GM18511 (cell line): ENCODE measurements around the gene SUN5.
"Not testable (repeated sequence)": the region's sequence is repeated elsewhere in the genome, so short reads cannot be mapped to it uniquely, and the experiment has no call there.

Source experiments
- ATAC-seq: cut with Tn5 transposase; IDR thresholded peaks from one replicate; pipeline ENCODE4 v1.9.1; 2021; ENCODE audit warnings: mild to moderate bottlenecking, moderate library complexity; ENCODE audit not compliant: unreplicated experiment

SUN5 gene

GRCh38 chr20:33004141-33004751 is at the start of gene SUN5:
TSS of gene SUN5 (minus strand) at chr20:33004433. CDS start at chr20:33004340, 93 bp downstream.
- no peak for ATAC-seq

DNA sequence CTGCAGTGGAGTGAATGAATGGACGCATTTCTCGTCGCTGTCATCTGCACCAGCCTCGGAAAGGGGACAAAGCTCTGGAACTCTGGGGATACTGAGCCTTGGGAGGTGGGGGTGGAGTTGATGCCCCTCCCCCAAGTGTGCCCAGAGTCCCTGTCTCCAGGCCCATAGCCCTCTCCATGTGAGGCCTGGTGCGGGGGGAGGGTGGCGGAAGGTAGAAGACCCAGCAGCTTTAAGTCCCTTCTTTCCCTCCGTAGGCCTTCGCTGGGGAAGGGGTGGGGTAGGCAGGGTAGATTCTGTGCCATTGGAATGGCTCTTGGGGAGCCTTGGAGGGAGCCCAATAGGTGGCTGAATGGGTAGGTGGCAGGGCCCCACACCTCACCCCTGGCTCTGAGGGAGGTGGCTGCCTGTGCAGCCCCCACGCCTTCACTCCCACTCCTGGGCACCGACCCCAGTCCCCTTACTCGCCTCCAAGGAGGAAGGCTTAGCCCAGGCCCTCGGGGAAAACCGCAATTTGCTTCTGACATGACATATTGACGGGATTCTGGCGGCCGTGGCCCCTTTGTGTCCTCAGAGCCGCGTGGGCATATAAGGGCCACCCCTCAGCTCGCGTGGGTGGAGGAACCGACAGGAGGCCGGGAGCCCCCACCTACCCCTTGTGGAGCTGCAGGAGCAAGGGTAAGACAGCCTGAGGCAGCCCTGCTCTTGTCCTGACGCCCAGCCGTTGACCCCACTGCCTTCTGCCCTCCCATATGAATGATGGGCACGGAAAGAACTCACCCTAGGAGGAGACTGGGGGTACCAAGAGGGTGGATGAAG is 49.3 kb upstream of the SUN5 start, which contains the start of gene BPIFB3:
Gene BPIFB3, plus strand, starts transcription at position 613 of the 816 bp plus-strand sequence. CDS start 1,533 bp downstream, outside the sequence.
- ATAC-seq = no peak

DNA sequence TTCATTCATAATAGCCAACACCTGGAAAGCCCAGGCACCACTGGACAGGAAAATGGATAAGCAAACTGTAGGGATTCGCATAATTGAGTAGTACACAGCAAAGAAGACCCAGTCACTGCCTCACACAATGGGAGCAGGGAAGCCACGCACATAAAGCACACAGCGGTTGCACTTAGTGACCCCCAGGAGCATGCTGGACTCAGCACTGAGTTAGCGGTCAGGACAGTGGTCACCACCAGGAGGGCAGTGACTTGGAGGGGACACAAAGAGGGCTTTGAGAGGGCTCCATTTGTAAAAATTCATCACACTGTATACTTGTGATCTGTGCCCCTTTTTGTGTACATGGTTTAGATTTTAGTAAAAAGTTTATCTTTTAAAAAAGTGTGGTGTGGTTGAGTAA is 47.1 kb upstream of the SUN5 start:
- no peak for ATAC-seq

GRCh38 chr20:33046412-33046811 is 42.2 kb upstream of the SUN5 start:
- no peak for ATAC-seq

DNA sequence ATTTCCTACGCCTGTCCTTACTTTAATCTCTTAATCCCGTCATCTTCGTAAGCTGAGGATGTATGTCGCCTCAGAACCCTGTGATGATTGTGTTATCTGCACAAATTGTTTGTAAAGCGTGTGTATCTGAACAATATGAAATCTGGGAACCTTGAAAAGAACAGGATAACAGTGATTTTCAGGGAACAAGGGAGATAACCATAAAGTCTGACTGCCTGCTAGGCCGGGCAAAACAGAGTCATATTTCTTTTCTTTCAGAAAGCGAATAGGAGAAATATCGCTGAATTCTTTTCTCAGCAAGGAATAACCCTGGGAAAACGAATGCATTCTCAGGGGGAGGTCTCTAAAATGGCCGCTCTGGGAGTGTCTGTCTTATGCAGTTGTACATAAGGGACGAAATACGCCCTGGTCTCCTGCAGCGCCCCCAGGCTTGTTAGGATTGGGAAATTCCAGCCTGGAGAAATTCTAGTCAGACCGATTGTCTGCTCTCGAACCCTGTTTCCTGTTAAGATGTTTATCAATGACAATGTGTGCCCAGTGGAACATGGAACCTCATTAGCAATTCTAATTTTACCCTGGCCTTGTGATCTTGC is 41.0 kb upstream of the SUN5 start:
- not testable (repeated sequence) for ATAC-seq

DNA sequence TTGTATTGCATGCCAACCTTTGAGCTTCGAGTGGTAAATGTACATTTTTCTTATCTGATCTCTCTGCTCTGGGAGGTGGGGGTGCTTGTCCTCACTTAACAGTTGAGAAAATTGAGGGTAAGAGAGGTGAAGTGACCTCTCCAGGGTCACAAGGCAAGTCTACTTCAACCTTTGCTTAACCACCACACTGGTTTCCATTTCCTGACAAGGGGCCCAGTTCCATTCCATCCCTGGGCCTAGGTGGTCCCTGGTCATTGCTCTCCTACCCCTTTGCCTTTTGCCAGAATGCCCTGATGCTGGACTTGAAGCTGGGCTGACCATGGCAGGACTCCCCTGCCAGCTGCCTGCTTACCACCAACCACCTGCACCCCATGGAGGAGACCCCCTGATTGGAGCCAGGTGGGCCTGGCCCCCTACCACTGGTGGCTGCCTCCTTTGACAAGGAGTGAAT is 39.5 kb upstream of the SUN5 start:
- ATAC-seq = no peak

DNA sequence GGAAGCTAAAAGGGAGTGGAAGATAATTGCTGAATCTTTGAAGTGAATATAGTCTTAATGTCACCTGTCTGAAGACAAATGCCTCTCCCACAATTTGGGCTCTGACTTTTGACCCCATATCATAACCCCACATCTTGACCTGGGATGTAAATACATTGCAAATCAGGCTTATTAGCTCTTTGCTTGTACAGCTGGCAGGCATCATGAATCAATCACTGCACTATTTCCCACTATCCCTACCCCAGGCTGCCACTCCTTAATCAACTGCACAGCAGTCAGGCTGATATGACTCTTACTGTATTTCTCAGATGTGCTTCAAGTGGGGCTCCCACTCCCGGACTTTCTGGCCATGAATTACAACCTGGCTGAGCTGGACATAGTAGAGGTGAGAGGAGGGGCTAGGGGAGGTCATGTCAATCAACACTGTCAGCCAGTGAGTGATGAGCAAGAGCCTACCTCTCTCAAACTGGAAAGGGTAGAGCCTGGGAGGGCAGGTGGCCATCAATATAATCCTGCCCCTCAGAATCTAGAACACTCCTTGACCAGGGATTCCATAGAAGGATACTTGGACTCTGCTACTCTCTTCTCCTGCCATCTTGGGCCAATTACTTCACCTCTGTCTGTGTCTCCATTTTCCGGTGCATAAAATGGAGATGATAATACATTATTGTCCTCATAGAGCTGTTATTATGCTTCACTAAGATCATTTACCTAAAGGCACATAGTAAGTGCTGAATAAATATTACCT is 38.9 kb upstream of the SUN5 start:
- ATAC-seq = no peak

DNA sequence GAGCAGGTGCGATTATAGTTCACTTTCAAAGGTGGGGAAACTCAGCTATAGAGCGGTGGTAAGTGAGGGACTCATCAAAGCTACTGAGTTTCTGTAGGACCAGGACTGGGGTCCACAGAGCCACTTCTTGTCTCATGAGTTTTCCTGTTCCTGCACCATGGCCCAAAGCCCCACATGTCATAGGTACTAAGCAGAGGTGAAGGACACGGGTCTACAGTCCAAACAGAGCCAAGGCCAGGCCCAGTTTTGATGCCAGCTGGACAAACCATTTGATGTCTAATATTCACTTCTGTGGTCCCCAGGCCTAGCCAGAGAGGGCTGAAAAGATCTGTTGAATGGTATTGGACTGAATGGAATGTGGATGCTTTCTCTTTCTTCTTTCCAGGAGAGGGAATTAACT is 38.2 kb upstream of the SUN5 start:
- ATAC-seq = no peak

DNA sequence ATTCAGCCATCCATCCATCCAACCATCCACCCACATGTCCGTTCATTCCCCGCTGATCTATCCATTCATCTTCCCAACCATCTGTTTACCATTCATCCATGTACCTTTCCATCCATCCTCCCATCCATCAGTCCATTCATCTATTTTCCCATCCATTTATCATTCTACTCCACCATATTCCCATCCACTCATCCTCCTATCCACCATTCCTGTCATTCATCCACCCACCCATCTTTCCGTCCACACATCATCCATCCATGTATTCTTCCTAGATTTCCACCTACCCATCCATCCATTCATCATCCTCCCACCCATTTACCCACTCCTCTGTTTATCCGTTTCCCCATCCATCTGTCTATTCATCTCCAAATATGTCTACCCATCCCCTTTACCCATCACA is 34.0 kb upstream of the SUN5 start:
- no peak for ATAC-seq

DNA sequence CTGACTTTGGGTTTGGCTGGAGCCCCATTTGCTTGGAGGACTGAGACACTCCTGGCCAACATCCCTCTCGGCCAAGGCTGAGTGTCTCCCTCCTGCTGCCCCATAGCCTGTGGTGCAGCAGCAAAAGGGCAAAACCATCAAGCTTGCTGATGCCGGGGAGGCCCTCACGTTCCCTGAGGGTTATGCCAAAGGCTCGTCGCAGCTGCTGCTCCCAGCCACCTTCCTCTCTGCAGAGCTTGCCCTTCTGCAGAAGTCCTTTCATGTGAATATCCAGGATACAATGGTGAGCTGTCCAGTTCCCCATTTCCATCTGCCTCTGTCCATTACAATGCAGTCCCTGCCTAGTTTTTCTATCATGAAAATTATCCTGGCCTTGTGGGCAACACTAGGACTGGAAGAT is 33.2 kb upstream of the SUN5 start:
- ATAC-seq = no peak

- no peak for ATAC-seq
Measured at GRCh38 chr20:33034901-33035492, 30.8 kb upstream of the SUN5 start.

DNA sequence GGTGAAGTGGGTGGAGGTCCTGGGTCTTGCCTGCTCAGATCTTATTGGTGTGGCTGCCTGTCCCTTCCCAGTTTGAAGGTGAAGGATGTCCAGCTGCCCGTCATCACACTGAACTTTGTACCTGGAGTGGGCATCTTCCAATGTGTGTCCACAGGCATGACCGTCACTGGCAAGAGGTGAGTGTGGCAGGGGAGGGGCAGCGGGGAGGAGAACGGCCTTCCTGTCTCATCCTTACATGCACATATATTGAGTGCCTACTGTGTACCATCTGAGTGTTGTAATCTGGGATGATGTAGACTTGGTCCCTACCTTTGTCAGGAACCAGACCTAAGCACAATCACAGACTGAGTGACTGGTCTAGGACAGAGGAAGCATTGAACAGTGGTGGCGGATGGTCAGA is 29.9 kb upstream of the SUN5 start:
- ATAC-seq = no peak

- ATAC-seq = no peak
Measured at GRCh38 chr20:33033381-33033780, 29.1 kb upstream of the SUN5 start.

- no peak for ATAC-seq
Measured at GRCh38 chr20:33032555-33032954, 28.3 kb upstream of the SUN5 start.

- ATAC-seq = no peak
Measured at GRCh38 chr20:33031531-33031930, 27.3 kb upstream of the SUN5 start, which contains the start of gene BPIFB6. TSS of gene BPIFB6 (plus strand) at chr20:33031648. CDS start at chr20:33031648, 0 bp downstream.

DNA sequence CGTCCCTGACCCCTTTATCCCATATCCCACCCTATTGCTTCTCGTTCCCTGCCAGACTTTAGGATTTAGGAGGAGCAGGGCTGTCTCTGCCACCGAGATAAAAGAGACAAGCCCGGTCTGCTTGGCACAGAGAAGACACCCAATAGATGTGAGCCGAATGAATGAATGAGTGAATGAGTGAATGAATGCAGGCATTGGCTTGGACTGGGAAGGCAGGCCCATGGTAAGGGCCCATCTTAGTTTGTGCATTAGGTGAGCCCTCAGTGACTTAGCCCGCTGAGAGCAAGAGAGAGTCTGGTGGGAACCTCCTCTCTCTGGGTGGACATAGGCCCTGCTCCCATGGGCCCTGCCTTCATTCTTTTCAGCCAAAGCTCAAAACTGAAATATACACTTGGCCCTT is 26.3 kb upstream of the SUN5 start:
- ATAC-seq = no peak

GRCh38 chr20:33030076-33030475 is 25.8 kb upstream of the SUN5 start:
- no peak for ATAC-seq

- ATAC-seq = no peak
Measured at GRCh38 chr20:33028875-33029274, 24.6 kb upstream of the SUN5 start.

DNA sequence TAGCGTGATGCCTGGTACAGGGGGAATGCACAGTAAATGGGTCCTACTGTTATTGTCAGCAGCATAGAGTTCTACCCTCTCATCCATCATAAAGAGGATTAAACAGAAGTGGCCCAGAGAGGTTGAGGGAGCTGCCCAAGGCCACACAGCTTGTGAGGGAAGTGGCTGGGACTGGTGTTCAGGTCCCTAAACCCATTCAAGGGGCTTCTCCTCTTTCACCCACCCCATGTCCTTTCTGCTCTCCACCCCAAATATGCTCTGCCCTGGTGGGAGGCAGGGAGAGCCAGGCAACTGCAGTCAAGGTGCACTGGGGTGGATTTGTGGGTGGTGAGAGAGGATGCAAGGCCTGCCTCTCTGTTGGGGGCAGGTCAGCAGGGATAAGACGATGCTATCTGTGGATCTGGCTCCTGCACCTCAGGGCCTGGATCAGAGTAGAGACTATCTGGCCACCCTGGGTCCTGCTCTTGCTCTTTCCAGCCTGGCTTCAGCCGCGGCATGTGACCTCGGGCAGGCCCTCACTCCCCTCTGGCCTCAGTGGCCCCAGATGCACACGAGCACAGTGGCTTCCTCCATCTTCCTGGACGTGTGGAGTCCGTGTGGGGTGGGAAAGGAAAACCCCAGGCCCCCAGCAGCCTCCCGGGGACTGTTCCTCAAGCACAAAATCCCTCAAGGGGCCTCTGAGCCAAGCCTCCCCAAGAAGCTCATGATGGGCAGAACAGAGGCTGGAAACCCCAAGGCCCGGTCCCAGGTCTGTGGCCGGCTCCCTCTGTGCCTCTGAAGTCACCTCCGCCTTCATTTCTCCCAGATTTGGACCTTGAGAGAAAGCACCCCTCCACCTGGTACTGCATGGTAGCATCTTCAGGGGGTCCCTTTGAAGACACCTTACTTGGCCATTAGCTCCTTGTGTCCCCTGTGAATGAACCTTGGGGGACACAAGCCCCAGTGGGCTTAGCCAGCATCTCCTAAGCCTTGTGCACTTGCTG is 23.8 kb upstream of the SUN5 start:
- ATAC-seq = no peak
